ENCODE data around the gene SLC9A7.
A peak's percentile ranks its signal among the peaks of the same experiment; 100 is the strongest.

DNA sequence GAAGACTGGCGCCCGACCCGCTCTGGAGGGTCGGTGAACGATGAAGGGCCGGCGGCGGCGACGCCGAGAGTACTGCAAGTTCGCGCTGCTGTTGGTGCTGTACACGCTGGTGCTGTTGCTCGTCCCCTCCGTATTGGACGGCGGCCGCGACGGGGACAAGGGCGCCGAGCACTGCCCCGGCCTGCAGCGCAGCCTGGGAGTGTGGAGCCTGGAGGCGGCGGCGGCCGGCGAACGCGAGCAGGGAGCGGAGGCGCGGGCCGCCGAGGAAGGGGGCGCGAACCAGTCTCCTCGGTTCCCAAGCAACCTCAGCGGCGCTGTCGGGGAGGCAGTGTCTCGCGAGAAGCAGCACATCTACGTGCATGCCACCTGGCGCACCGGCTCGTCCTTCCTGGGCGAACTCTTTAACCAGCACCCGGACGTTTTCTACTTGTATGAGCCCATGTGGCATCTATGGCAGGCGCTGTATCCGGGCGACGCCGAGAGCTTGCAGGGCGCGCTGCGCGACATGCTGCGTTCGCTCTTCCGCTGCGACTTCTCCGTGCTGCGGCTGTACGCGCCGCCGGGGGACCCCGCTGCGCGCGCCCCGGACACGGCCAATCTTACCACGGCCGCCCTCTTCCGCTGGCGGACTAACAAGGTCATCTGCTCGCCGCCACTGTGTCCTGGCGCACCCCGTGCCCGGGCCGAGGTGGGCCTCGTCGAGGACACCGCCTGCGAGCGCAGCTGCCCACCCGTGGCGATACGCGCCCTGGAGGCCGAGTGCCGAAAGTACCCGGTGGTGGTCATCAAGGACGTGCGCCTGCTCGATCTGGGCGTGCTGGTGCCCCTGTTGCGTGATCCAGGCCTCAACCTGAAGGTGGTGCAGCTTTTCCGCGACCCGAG is 184.8 kb downstream of the SLC9A7 start:
- TF ChIP-seq, protein P1, sequence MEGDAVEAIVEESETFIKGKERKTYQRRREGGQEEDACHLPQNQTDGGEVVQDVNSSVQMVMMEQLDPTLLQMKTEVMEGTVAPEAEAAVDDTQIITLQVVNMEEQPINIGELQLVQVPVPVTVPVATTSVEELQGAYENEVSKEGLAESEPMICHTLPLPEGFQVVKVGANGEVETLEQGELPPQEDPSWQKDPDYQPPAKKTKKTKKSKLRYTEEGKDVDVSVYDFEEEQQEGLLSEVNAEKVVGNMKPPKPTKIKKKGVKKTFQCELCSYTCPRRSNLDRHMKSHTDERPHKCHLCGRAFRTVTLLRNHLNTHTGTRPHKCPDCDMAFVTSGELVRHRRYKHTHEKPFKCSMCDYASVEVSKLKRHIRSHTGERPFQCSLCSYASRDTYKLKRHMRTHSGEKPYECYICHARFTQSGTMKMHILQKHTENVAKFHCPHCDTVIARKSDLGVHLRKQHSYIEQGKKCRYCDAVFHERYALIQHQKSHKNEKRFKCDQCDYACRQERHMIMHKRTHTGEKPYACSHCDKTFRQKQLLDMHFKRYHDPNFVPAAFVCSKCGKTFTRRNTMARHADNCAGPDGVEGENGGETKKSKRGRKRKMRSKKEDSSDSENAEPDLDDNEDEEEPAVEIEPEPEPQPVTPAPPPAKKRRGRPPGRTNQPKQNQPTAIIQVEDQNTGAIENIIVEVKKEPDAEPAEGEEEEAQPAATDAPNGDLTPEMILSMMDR (IDR thresholded peaks at IDR 0.05), result no peak
- TF ChIP-seq POLR2A (IDR thresholded peaks at IDR 0.05; ENCODE audit: low read length), result 0 out of 2 replicates have a peak, but pooled peaks have one; percentile 10
